Peyer's patch (tissue), 4 donors: ENCODE measurements around the gene POLD2. TPM values are rescaled to one million over a fixed set of nuclear protein-coding genes. Genes with fewer than 3 reads are reported as not detected.

Source experiments
- DNase-seq, 3 donors: peaks; one replicate each; pipeline ENCODE4 v3.0.0-alpha.2; 2017 to 2019
- H3K27ac ChIP-seq, 4 donors: fragments of 200-600 bp; sonication (generic); one replicate each; pipeline ENCODE4 v1.5.1; 2016 to 2019
- H3K27me3 ChIP-seq, 2 donors: fragments of 200-600 bp; sonication (generic); one replicate each; pipeline ENCODE4 v1.5.1; 2019
- H3K36me3 ChIP-seq, 3 donors: fragments of 200-600 bp; sonication (generic); one replicate each; pipeline ENCODE4 v1.5.1; 2016 to 2019
- H3K4me1 ChIP-seq, 4 donors: fragments of 200-600 bp; sonication (generic); one replicate each; pipeline ENCODE4 v1.5.1; 2016 to 2019
- H3K4me3 ChIP-seq, 4 donors: fragments of 200-600 bp; sonication (generic); 1 replicate in 3 of 4; 2 replicates in 1 of 4; pipeline ENCODE4 v1.5.1; 2016 to 2019; ENCODE audit warnings: mild to moderate bottlenecking in 1 of 4
- H3K9me3 ChIP-seq, 4 donors: fragments of 200-600 bp; sonication (generic); one replicate each; pipeline ENCODE4 v1.5.1; 2016 to 2019; ENCODE audit warnings: mild to moderate bottlenecking in 1 of 4
- CTCF ChIP-seq, 6 experiments: fragments of 450-650 bp in 4 of 6; fragments of 200-600 bp in 2 of 6; sonication (generic) in 1 of 6; IDR thresholded peaks; one replicate each; pipeline ENCODE4 v1.5.1; 2017 to 2019; ENCODE audit warnings: antibody characterized with exemption in 6 of 6, mild to moderate bottlenecking in 3 of 6, moderate library complexity in 1 of 6
- POLR2A ChIP-seq, 2 donors: fragments of 450-650 bp; IDR thresholded peaks; one replicate each; pipeline ENCODE4 v1.5.1; 2017; ENCODE audit warnings: antibody characterized with exemption in 2 of 2, mild to moderate bottlenecking in 2 of 2, moderate library complexity in 2 of 2
- total RNA-seq, 4 donors: library from RNA; depleted of rRNA; stranded (reverse); fragments of >200 nt; gene quantifications; one replicate each; pipeline ENCODE4 v1.1.0, GENCODE V29; 2016

The POLD2 gene
- total RNA-seq, 4 donors from 2014 or later, result 7.4 to 80.9 (median 28.4) TPM

- Histone ChIP-seq H3K9me3 (no peaks in the 10 kb centered on the region), H3K4me3 (no peak overlapping the region), H3K36me3 (no peaks in the 10 kb centered on the region), H3K27me3 (no peaks in the 10 kb centered on the region), H3K27ac (no peak overlapping the region), H3K4me1 (peaks cover 0 to 8% (median 5%) of the 10 kb centered on the region in 4 donors)
- no peak for DNase-seq
- no peak for TF ChIP-seq CTCF (IDR thresholded peaks at IDR 0.05)
- TF ChIP-seq POLR2A (IDR thresholded peaks at IDR 0.05), result no peak
Observed at GRCh38 chr7:44093102-44093641, 30.2 kb downstream of the POLD2 start.

- H3K36me3 ChIP-seq, result no peaks in the 10 kb centered on the region
- peaks cover 0 to 13% (median 0%) of the 10 kb centered on the region in 4 donors for H3K4me1 ChIP-seq
- H3K9me3 ChIP-seq, result no peaks in the 10 kb centered on the region
- DNase-seq, result no peak
- H3K4me3 ChIP-seq, result no peak overlapping the region
- H3K27ac ChIP-seq, result peak overlapping the region; percentile 42 to 80 (median 66)
- TF ChIP-seq CTCF (IDR thresholded peaks at IDR 0.05) (no peak), POLR2A (IDR thresholded peaks at IDR 0.05) (no peak)
- no peaks in the 10 kb centered on the region for H3K27me3 ChIP-seq
Observed at GRCh38 chr7:44087911-44088838, 35.2 kb downstream of the POLD2 start.

- no peak overlapping the region for H3K27ac ChIP-seq
- no peaks in the 10 kb centered on the region for H3K27me3 ChIP-seq
- peaks cover 0 to 13% (median 0%) of the 10 kb centered on the region in 4 donors for H3K4me1 ChIP-seq
- H3K4me3 ChIP-seq, result no peak overlapping the region
- DNase-seq, result no peak
- no peaks in the 10 kb centered on the region for H3K9me3 ChIP-seq
- no peak for TF ChIP-seq CTCF (IDR thresholded peaks at IDR 0.05)
- TF ChIP-seq POLR2A (IDR thresholded peaks at IDR 0.05), result no peak
- no peaks in the 10 kb centered on the region for H3K36me3 ChIP-seq
Observed at GRCh38 chr7:44086627-44087026, 36.7 kb downstream of the POLD2 start.

- no peak for TF ChIP-seq CTCF (IDR thresholded peaks at IDR 0.05)
- TF ChIP-seq POLR2A (IDR thresholded peaks at IDR 0.05), result no peak
Observed at GRCh38 chr7:44085546-44085945, 37.8 kb downstream of the POLD2 start.

GRCh38 chr7:44084701-44085100, 38.6 kb downstream of the POLD2 start:
- no peak overlapping the region for H3K27ac ChIP-seq

More at GRCh38 chr7:44085546-44085945, 37.8 kb downstream of the POLD2 start:
- no peak overlapping the region for H3K27ac ChIP-seq
- H3K36me3 ChIP-seq, result peaks cover 0 to 2% (median 0%) of the 10 kb centered on the region in 3 donors
- H3K4me1 ChIP-seq, result peaks cover 0 to 23% (median 9%) of the 10 kb centered on the region in 4 donors
- no peak overlapping the region for H3K4me3 ChIP-seq
- H3K9me3 ChIP-seq, result no peaks in the 10 kb centered on the region
- DNase-seq, result no peak
- H3K27me3 ChIP-seq, result no peaks in the 10 kb centered on the region

More at GRCh38 chr7:44084701-44085100, 38.6 kb downstream of the POLD2 start:
- Histone ChIP-seq H3K9me3 (no peaks in the 10 kb centered on the region), H3K4me3 (no peak overlapping the region), H3K36me3 (peaks cover 0 to 10% (median 0%) of the 10 kb centered on the region in 3 donors), H3K27me3 (no peaks in the 10 kb centered on the region), H3K4me1 (peaks cover 0 to 31% (median 11%) of the 10 kb centered on the region in 4 donors)
- DNase-seq, result no peak
- no peak for TF ChIP-seq POLR2A (IDR thresholded peaks at IDR 0.05)
- TF ChIP-seq CTCF (IDR thresholded peaks at IDR 0.05), result no peak
